SK-N-SH (cell line): ENCODE data around the gene COL20A1. TPM values are rescaled to one million over a fixed set of nuclear protein-coding genes. Genes with fewer than 3 reads are reported as not detected.

Source experiments
- CTCF ChIA-PET: fragments of 300-600, 350-600 bp; formaldehyde crosslinking; extraction: SDS; loops from one replicate; lab custom pipeline; 2021; lab: Yijun Ruan, JAX
- POLR2A ChIA-PET: fragments of 350-600 bp; sonication (Branson Sonifier 250); formaldehyde crosslinking; extraction: SDS; loops from one replicate; lab custom pipeline; 2020; ENCODE audit warnings: antibody characterized with exemption, inconsistent platforms; lab: Yijun Ruan, JAX
- DNase-seq: peaks from one replicate; pipeline ENCODE4 v3.0.0; 2012
- H2AFZ ChIP-seq: fragments of 200-600 bp; sonication (generic); 2 replicates; pipeline ENCODE4 v1.8.1; 2016; ENCODE audit warnings: antibody characterized with exemption, mild to moderate bottlenecking, low read depth
- H3F3A ChIP-seq: fragments of 200-600 bp; sonication (generic); replicated peaks from 2 replicates; pipeline ENCODE3; 2016; ENCODE audit warnings: antibody characterized with exemption, mild to moderate bottlenecking; ENCODE audit not compliant: insufficient read depth
- H3K27ac ChIP-seq, 2 experiments: fragments of 200-500 bp in 1 of 2; fragments of 200-600 bp in 1 of 2; sonication (Bioruptor generic) in 1 of 2; sonication (generic), shearing (Covaris generic) in 1 of 2; 2 replicates each; pipeline versions ENCODE4 v1.5.1 to v1.6.1; 2014 to 2016; ENCODE audit warnings: low read depth in 2 of 2, inconsistent platforms in 1 of 2, low read length in 1 of 2, mild to moderate bottlenecking in 1 of 2, mixed read lengths in 1 of 2
- H3K27me3 ChIP-seq: fragments of 200-600 bp; sonication (generic), shearing (Covaris generic); 2 replicates; pipeline ENCODE4 v1.6.1; 2016; ENCODE audit warnings: mixed run types; ENCODE audit not compliant: insufficient read depth
- H3K36me3 ChIP-seq, 2 experiments: fragments of 200-500 bp in 1 of 2; fragments of 200-600 bp in 1 of 2; sonication (Bioruptor generic) in 1 of 2; sonication (generic) in 1 of 2; replicated peaks in 1 of 2; 2 replicates each; pipeline versions ENCODE3 to v1.5.1; 2014 to 2016; ENCODE audit warnings: low read length in 1 of 2, mild to moderate bottlenecking in 1 of 2; ENCODE audit not compliant: insufficient read depth in 2 of 2, control insufficient read depth in 1 of 2
- H3K4me1 ChIP-seq, 2 experiments: fragments of 200-500 bp in 1 of 2; fragments of 200-600 bp in 1 of 2; sonication (Bioruptor generic) in 1 of 2; sonication (generic), shearing (Covaris generic) in 1 of 2; 2 replicates each; pipeline versions ENCODE4 v1.5.1 to v1.6.1; 2014 to 2016; ENCODE audit warnings: low read depth in 1 of 2, low read length in 1 of 2, mixed run types in 1 of 2; ENCODE audit not compliant: insufficient read depth in 2 of 2, control insufficient read depth in 1 of 2
- H3K4me2 ChIP-seq: fragments of 200-600 bp; sonication (generic), shearing (Covaris generic); 2 replicates; pipeline ENCODE4 v1.6.1; 2017; ENCODE audit warnings: mixed run types
- H3K4me3 ChIP-seq, 2 experiments: fragments of 200-500 bp in 1 of 2; fragments of 200-600 bp in 1 of 2; sonication (Bioruptor generic) in 1 of 2; sonication (generic), shearing (Covaris generic) in 1 of 2; 2 replicates each; pipeline versions ENCODE4 v1.5.1 to v1.8.1; 2014 to 2016; ENCODE audit warnings: low read depth in 2 of 2, inconsistent platforms in 1 of 2, low read length in 1 of 2, mild to moderate bottlenecking in 1 of 2, mixed read lengths in 1 of 2, moderate library complexity in 1 of 2
- H3K79me2 ChIP-seq: fragments of 200-600 bp; sonication (generic); 2 replicates; pipeline ENCODE4 v1.8.1; 2017; ENCODE audit warnings: mild to moderate bottlenecking; ENCODE audit not compliant: insufficient read depth
- H3K9ac ChIP-seq: fragments of 200-600 bp; sonication (generic); 2 replicates; pipeline ENCODE4 v1.6.1; 2017; ENCODE audit warnings: mixed run types
- H3K9me2 ChIP-seq: fragments of 200-600 bp; sonication (generic); 2 replicates; pipeline ENCODE4 v1.6.1; 2017; ENCODE audit warnings: mixed run types
- H3K9me3 ChIP-seq: fragments of 200-600 bp; sonication (generic); 2 replicates; pipeline ENCODE4 v1.6.1; 2017; ENCODE audit warnings: mixed run types, mild to moderate bottlenecking, moderate library complexity
- H4K20me1 ChIP-seq: fragments of 200-600 bp; sonication (generic); 2 replicates; pipeline ENCODE4 v1.6.1; 2017; ENCODE audit warnings: mild to moderate bottlenecking, mixed run types; ENCODE audit not compliant: insufficient read depth
- CTCF ChIP-seq: fragments of 200-600 bp; sonication (generic); IDR thresholded peaks from 2 replicates; pipeline ENCODE4 v1.6.1; 2017; ENCODE audit warnings: antibody characterized with exemption, mild to moderate bottlenecking, moderate library complexity
- ELF1 ChIP-seq: IDR thresholded peaks from 2 replicates; pipeline ENCODE4 v1.4.0; 2012
- EZH2phosphoT487 ChIP-seq: fragments of 200-600 bp; sonication (generic); IDR thresholded peaks from 2 replicates; pipeline ENCODE4 v1.6.1; 2017; ENCODE audit warnings: low read depth, mixed run types, mild to moderate bottlenecking, antibody characterized with exemption, moderate library complexity, borderline replicate concordance
- FOXM1 ChIP-seq: IDR thresholded peaks from 2 replicates; pipeline ENCODE4 v1.4.0; 2012; ENCODE audit warnings: low read depth, mild to moderate bottlenecking
- GABPA ChIP-seq: IDR thresholded peaks from 2 replicates; pipeline ENCODE4 v1.4.0; 2012; ENCODE audit warnings: low read depth, mild to moderate bottlenecking
- JUND ChIP-seq: IDR thresholded peaks from 2 replicates; pipeline ENCODE4 v1.4.0; 2012
- MAX ChIP-seq: IDR thresholded peaks from 2 replicates; pipeline ENCODE4 v1.4.0; 2012; ENCODE audit warnings: low read depth
- MXI1 ChIP-seq: IDR thresholded peaks from 2 replicates; pipeline ENCODE4 v1.6.1; 2012; ENCODE audit warnings: mild to moderate bottlenecking, low read depth, low read length, improper control_type of control experiment
- NFIC ChIP-seq: IDR thresholded peaks from 2 replicates; pipeline ENCODE4 v1.4.0; 2012; ENCODE audit warnings: borderline replicate concordance
- NRF1 ChIP-seq: IDR thresholded peaks from 2 replicates; pipeline ENCODE4 v1.6.1; 2012; ENCODE audit warnings: low read depth, mild to moderate bottlenecking, low read length
- PBX3 ChIP-seq: IDR thresholded peaks from 2 replicates; pipeline ENCODE4; 2012
- POLR2AphosphoS5 ChIP-seq: IDR thresholded peaks from 2 replicates; pipeline ENCODE4 v1.6.1; 2012; ENCODE audit warnings: low read depth, low read length
- RCOR1 ChIP-seq: fragments of 150-350 bp; IDR thresholded peaks from 2 replicates; pipeline ENCODE4 v1.6.1; 2017; ENCODE audit warnings: antibody characterized with exemption, low read length
- REST ChIP-seq: IDR thresholded peaks from 2 replicates; pipeline ENCODE4 v1.6.1; 2012; ENCODE audit warnings: mild to moderate bottlenecking, low read depth, low read length, moderate library complexity
- RFX5 ChIP-seq: IDR thresholded peaks from 2 replicates; pipeline ENCODE4 v1.6.1; 2012; ENCODE audit warnings: mild to moderate bottlenecking, improper control_type of control experiment, low read length
- SIN3A ChIP-seq: IDR thresholded peaks from 2 replicates; pipeline ENCODE4 v1.6.1; 2012; ENCODE audit warnings: low read depth, mild to moderate bottlenecking, low read length, moderate library complexity, borderline replicate concordance
- TEAD4 ChIP-seq: IDR thresholded peaks from 2 replicates; pipeline ENCODE4 v1.4.0; 2012; ENCODE audit warnings: mild to moderate bottlenecking, borderline replicate concordance; ENCODE audit not compliant: insufficient read depth
- USF2 ChIP-seq: fragments of 150-350 bp; IDR thresholded peaks from 2 replicates; pipeline ENCODE4 v1.6.1; 2017; ENCODE audit warnings: antibody characterized with exemption, low read length, low read depth, borderline replicate concordance
- ZBTB33 ChIP-seq: IDR thresholded peaks from 2 replicates; pipeline ENCODE4 v1.4.0; 2012; ENCODE audit warnings: low read depth, borderline replicate concordance
- WGBS: methylation state at CpG from one replicate; pipeline ENCODE4 v1.1.6; 2017; ENCODE audit warnings: low lambda C conversion rate; 5-methylcytosine and 5-hydroxymethylcytosine counted together
- polyA plus RNA-seq, 3 experiments: library from polyadenylated mRNA; depleted of rRNA; stranded (reverse); fragments of >200 nt; gene quantifications; 2 replicates each; pipeline ENCODE4 v1.2.3, GENCODE V29; 2012

The COL20A1 gene
- polyA plus RNA-seq, 1 of the 3 experiments (the other 2 are of a cell fraction), result not detected

GRCh38 chr20:63355781-63356295 is 62.9 kb downstream of the COL20A1 start:
- Histone ChIP-seq H3K27me3 (no peaks in the 10 kb centered on the region), H2AFZ (no peak overlapping the region), H3K9me2 (no peaks in the 10 kb centered on the region), H3K4me2 (no peak overlapping the region), H3F3A (no peaks in the 10 kb centered on the region), H3K36me3 (no peaks in the 10 kb centered on the region), H3K27ac (no peak overlapping the region), H3K4me3 (no peak overlapping the region), H4K20me1 (no peaks in the 10 kb centered on the region), H3K9ac (no peak overlapping the region), H3K4me1 (no peaks in the 10 kb centered on the region; a peak in 1 of 4 replicates), H3K9me3 (no peaks in the 10 kb centered on the region), H3K79me2 (no peaks in the 10 kb centered on the region)
- no peak for DNase-seq
- no CpG with 5 or more reads among the region's 11 CpGs for WGBS
- POLR2A ChIA-PET, result no interaction called here
- TF ChIP-seq FOXM1 (no peak), NRF1 (no peak), USF2 (no peak), MXI1 (no peak), JUND (no peak), MAX (no peak), POLR2AphosphoS5 (no peak), PBX3 (no peak), TEAD4 (no peak), RCOR1 (no peak), REST (no peak), GABPA (no peak), SIN3A (no peak), EZH2phosphoT487 (no peak), ELF1 (no peak), RFX5 (no peak), CTCF (no peak), NFIC (no peak), ZBTB33 (no peak)
- CTCF ChIA-PET, result interaction anchor here (1.2 to 7.3 kb wide), 2 partner anchors 26 to 47 kb away, joined by 3 to 39 read pairs; no protein-coding TSS in a partner anchor
